ENCODE results near the gene DPH3. TPM values are rescaled to one million over a fixed set of nuclear protein-coding genes. Genes with fewer than 3 reads are reported as not detected.

The DPH3 gene
- total RNA-seq, 2 donors from 2014 or later: 34.5 to 36.4 TPM

- Mint-ChIP-seq H3K36me3 (ENCODE audit: low read depth) (peaks cover 37% of the 10 kb centered on the region), H3K27ac (no peak overlapping the region), H3K4me3 (no peak overlapping the region), H3K27me3 (ENCODE audit: insufficient read depth) (no peaks in the 10 kb centered on the region), H3K4me1 (peaks cover 8% of the 10 kb centered on the region), H3K9me3 (no peaks in the 10 kb centered on the region)
- no peak for DNase-seq
- H3K27ac ChIP-seq (ENCODE audit: low read depth, low read length): no peak overlapping the region
- no peak overlapping the region for H3K4me3 ChIP-seq (ENCODE audit: low read length)
- H3K36me3 ChIP-seq (ENCODE audit: control insufficient read depth, insufficient read depth, low read length): peaks cover 26% of the 10 kb centered on the region
- peaks cover 3% of the 10 kb centered on the region for H3K4me1 ChIP-seq (ENCODE audit: control insufficient read depth, insufficient read depth, low read length)
- no peaks in the 10 kb centered on the region for H3K9me3 ChIP-seq (ENCODE audit: control insufficient read depth, low read length)
- no peak overlapping the region for H3K9ac ChIP-seq (ENCODE audit: extremely low read depth, low read length, poor library complexity, severe bottlenecking)
- no peak for TF ChIP-seq CTCF (conservative IDR thresholded peaks at IDR 0.05)
- 98 to 100% methylated on average over 1 to 2 of the region's 2 CpGs for WGBS, 2 experiments (ENCODE audit: insufficient coverage in 1 of 2, insufficient read length in 1 of 2)
- no peaks in the 10 kb centered on the region for H3K27me3 ChIP-seq (ENCODE audit: control insufficient read depth, insufficient read depth, low read length, poor library complexity, severe bottlenecking)
Observed at GRCh38 chr3:16303037-16303575, 38.4 kb upstream of the DPH3 start.

- H3K27ac ChIP-seq (ENCODE audit: low read depth, low read length): no peak overlapping the region
- H3K27me3 ChIP-seq (ENCODE audit: control insufficient read depth, insufficient read depth, low read length, poor library complexity, severe bottlenecking): no peaks in the 10 kb centered on the region
- H3K9ac ChIP-seq (ENCODE audit: extremely low read depth, low read length, poor library complexity, severe bottlenecking): no peak overlapping the region
- H3K9me3 Mint-ChIP-seq: no peaks in the 10 kb centered on the region
- no peak overlapping the region for H3K4me3 Mint-ChIP-seq
- peaks cover 3% of the 10 kb centered on the region for H3K4me1 ChIP-seq (ENCODE audit: control insufficient read depth, insufficient read depth, low read length)
- no peak for TF ChIP-seq CTCF (conservative IDR thresholded peaks at IDR 0.05)
- peaks cover 5% of the 10 kb centered on the region for H3K9me3 ChIP-seq (ENCODE audit: control insufficient read depth, low read length)
- peaks cover 27% of the 10 kb centered on the region for H3K36me3 ChIP-seq (ENCODE audit: control insufficient read depth, insufficient read depth, low read length)
- no peak for DNase-seq
- no peak overlapping the region for H3K4me3 ChIP-seq (ENCODE audit: low read length)
- H3K4me1 Mint-ChIP-seq: peaks cover 8% of the 10 kb centered on the region
- H3K27ac Mint-ChIP-seq: no peak overlapping the region
- H3K27me3 Mint-ChIP-seq (ENCODE audit: insufficient read depth): no peaks in the 10 kb centered on the region
- peaks cover 45% of the 10 kb centered on the region for H3K36me3 Mint-ChIP-seq (ENCODE audit: low read depth)
- WGBS, 2 experiments (ENCODE audit: insufficient coverage in 1 of 2, insufficient read length in 1 of 2): 78 to 82% methylated on average over 6 of the region's 6 CpGs
Observed at GRCh38 chr3:16302082-16302631, 37.4 kb upstream of the DPH3 start.

- Mint-ChIP-seq H3K27me3 (ENCODE audit: insufficient read depth) (no peaks in the 10 kb centered on the region), H3K27ac (peak overlapping the region; percentile 50), H3K9me3 (peaks cover 3% of the 10 kb centered on the region), H3K36me3 (ENCODE audit: low read depth) (peaks cover 51% of the 10 kb centered on the region), H3K4me1 (peaks cover 8% of the 10 kb centered on the region), H3K4me3 (no peak overlapping the region)
- peaks cover 33% of the 10 kb centered on the region for H3K36me3 ChIP-seq (ENCODE audit: control insufficient read depth, insufficient read depth, low read length)
- no peak for TF ChIP-seq CTCF (conservative IDR thresholded peaks at IDR 0.05)
- no peak overlapping the region for H3K9ac ChIP-seq (ENCODE audit: extremely low read depth, low read length, poor library complexity, severe bottlenecking)
- peaks cover 11% of the 10 kb centered on the region for H3K9me3 ChIP-seq (ENCODE audit: control insufficient read depth, low read length)
- no peak overlapping the region for H3K4me3 ChIP-seq (ENCODE audit: low read length)
- no peak for DNase-seq
- H3K27me3 ChIP-seq (ENCODE audit: control insufficient read depth, insufficient read depth, low read length, poor library complexity, severe bottlenecking): no peaks in the 10 kb centered on the region
- H3K4me1 ChIP-seq (ENCODE audit: control insufficient read depth, insufficient read depth, low read length): peaks cover 3% of the 10 kb centered on the region
- H3K27ac ChIP-seq (ENCODE audit: low read depth, low read length): no peak overlapping the region
- 68% methylated on average over 6 of the region's 6 CpGs; no CpG with 5 or more reads in 1 of the 2 experiments for WGBS, 2 experiments (ENCODE audit: insufficient coverage in 1 of 2, insufficient read length in 1 of 2)
Observed at GRCh38 chr3:16301507-16301906, 36.8 kb upstream of the DPH3 start.

All from endodermal cell (in vitro differentiated cells).